ENCODE data around the gene ITPR3. TPM values are rescaled to one million over a fixed set of nuclear protein-coding genes. Genes with fewer than 3 reads are reported as not detected.
"Not testable (repeated sequence)": the region's sequence is repeated elsewhere in the genome, so short reads cannot be mapped to it uniquely, and the experiment has no call there.

The ITPR3 gene
- total RNA-seq, 1 donor from 2014 or later, result 18.7 TPM

- no peak for DNase-seq
Measured at GRCh38 chr6:33613795-33614168, 7.3 kb upstream of the ITPR3 start.

DNA sequence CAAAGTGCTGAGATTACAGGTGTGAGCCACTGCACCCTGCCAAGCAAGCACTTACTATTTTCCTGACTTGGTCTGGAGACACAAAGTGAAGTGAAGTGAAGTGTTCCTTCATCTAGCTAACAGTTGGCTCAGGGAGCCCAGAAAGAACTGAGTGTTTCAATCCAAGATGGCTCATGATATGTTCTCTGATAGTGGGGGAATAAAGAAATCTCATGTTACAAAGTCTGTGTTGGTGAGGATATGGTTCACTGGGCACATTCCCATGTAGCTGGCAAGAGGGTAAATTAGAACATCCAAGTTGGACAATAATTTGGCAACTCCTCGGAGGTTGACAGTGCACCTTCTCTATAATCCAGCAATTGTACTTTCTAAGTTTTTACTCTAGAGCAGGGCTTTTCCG lies 5.0 kb upstream of the ITPR3 start:
- no peak for DNase-seq

DNA sequence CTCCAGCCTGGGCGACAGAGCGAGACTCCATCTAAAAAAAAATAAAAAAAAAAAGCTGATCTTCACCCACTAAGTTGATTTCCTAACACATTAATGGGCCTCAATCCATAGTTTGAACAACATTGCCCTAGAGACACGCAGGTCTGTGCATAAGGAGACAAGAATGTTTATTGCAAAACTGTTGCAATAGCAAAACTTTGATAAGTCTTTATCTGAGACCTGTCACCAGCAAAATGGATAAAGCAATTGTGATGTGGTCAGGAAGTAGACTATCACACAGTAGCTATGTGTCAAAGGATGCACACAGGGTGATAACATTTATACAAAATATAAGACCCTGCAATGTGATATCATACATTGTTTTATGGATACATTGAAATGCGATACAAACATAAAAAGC lies 4.2 kb upstream of the ITPR3 start:
- DNase-seq, result no peak

- DNase-seq, result no peak
Measured at GRCh38 chr6:33619166-33619840, 1.8 kb upstream of the ITPR3 start.

- DNase-seq, result peak; percentile 76
Measured at GRCh38 chr6:33620158-33620855, 815 bp upstream of the ITPR3 start.

DNA sequence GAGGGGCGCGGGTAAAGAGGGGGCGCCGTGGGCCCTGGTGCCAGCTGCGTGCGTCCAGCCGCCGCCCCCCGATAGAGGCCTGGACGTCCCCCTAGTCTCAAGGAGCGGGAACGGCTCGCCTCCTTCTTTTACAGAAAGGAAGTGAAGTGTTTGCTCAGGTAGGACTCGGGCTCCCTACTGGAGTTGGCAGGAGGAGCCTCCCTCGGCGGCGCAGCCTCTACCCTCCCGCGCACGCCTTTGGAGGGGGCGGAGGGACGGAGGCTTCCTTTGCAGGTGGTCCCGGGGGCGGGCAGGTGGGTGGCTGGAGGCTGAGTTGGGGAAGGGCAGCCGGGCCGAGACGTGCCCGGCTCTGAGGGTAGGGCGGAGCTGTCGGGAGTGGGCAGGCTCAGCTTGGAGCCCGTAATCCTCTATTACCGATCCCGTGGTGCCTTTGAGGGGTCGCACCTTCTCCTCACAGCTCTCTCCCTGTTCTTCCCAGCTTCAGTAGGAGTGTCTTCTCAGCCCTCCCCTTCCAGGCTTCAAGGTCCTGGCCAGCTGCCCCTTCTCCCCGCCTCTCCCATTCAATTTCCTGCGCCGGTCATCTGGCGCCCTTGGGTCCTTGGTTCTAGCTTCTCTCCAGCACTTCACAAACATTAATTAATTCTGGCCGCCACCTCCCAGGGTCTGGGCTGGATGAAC lies 728 bp downstream of the ITPR3 start:
- no peak for DNase-seq

DNA sequence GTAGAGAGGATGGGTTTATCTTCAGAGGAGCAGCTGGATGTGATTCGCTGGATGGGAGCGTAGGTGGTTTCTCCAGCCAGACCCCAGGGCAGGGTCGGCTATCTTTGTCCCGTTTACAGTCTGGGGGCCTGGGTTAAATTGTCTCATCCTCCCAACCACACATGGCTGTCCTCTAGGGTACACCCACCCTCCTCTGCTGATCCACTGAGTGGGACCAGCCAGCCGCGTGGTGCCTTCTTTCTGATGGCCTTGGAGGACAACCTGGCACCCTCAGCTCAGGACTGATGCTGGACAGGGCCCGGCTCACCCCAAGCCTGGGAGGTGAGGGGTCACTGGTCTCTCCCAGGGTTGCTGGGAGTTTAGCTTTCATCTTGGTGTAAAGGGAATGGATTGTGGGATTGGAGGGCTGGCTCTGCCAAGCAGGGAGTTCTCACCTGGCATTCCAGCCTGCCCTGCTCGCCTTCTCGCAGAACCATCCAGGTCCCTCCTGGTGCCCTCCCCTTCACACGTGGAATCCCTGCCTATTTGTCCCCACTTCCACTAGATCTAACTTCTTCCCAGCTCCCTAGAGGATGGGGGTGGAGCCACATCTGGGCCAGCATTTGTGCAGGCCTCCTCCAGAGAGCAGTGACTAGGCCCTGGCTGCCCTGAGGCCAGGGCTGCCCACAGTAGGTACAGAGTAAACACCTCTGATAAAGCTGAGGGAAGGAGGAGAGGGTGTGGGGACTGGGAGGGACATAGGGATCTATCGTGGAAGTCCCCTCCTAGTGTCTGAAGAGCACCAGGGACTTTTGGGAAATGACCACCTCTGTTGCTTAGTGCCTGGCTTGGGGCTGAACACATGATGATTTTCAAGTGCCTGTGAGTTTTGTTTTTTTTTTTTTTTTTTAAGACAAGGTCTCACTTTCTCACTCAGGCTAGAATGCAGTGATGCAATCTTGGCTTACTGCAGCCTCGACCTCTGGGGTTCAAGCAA lies 1.6 kb downstream of the ITPR3 start:
- DNase-seq, result no peak

DNA sequence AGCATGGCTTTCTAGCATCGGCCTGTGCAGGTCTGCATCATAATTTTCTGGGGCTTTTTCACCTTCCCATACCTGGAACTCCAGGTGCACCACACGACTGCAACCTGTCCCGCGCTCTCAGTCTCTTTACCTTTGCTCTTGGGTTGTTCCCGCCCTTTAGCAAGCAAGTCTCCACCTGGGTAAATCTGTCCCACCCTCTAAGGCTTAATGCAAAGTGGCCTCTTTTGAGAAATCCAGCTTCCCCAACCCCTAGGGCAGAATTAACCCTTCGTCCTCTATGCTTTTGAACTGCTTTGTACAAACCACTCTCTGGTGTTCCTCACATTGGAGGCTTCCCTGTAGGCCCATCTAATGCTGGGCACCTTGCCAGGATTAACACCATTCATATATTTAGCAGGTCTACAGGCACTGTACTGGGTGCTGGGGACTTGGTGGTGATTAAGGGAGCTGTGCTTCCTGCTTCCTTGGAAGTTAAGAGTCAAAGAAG lies 2.8 kb downstream of the ITPR3 start:
- no peak for DNase-seq

GRCh38 chr6:33624856-33625255 lies 3.7 kb downstream of the ITPR3 start:
- no peak for DNase-seq

- DNase-seq, result no peak
Measured at GRCh38 chr6:33627876-33628275, 6.8 kb downstream of the ITPR3 start.

DNA sequence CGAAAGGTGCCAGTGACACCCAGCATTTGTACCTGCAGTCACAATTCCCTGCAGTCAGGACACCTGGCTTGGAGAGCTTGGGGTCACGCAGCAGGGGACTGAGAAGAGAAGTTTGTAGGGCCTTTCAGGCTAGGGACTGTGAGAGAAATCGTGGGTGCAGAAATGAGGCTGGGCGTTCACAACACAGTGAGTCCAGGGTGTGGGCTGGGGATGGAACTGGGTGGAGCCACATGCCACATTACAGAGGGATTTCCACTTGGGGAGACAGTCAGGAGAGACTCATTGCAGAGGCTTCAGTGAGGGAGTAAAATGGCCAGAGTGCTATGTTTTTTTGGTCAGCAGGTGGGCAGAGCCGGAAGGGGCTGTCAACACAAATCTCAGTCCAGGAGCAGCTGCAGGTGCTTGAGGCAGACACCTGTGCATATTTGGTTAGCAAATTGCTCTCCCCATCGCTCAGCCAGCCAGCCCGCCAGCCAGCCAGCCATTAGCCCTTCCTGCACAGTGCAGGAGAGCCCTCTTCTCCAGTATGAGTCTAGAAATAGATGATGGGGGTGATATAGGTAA lies 7.4 kb downstream of the ITPR3 start:
- DNase-seq, result no peak

- no peak for DNase-seq
Measured at GRCh38 chr6:33630014-33630413, 8.9 kb downstream of the ITPR3 start.

GRCh38 chr6:33631521-33631920 lies 10.4 kb downstream of the ITPR3 start:
- DNase-seq, result not testable (repeated sequence)

- DNase-seq, result no peak
Measured at GRCh38 chr6:33631971-33632557, 10.9 kb downstream of the ITPR3 start.

- DNase-seq, result no peak
Measured at GRCh38 chr6:33632558-33633039, 11.5 kb downstream of the ITPR3 start.

DNA sequence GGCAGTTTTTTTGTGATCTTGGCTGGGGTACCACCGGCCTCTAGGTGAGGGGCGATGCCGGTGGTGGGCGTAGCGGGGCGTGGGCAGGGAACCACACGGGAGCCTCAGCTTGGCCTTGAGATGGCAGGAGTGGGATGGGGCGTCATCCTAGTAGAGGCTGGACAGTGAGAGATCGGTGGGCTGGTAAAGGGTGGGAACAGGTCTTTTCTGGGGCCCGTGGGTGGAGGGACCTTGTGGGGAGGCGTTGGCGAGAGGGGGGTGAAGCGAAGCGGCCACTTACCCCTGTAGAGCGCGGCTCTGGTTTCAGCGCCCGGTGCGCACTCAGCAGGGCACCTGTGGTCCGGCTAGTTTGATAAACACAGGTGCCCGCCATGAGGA lies 12.0 kb downstream of the ITPR3 start:
- DNase-seq, result no peak

GRCh38 chr6:33633462-33634158 lies 12.5 kb downstream of the ITPR3 start:
- DNase-seq, result no peak

- no peak for DNase-seq
Measured at GRCh38 chr6:33634161-33634727, 13.1 kb downstream of the ITPR3 start.

GRCh38 chr6:33634946-33635345 lies 13.8 kb downstream of the ITPR3 start:
- no peak for DNase-seq

DNA sequence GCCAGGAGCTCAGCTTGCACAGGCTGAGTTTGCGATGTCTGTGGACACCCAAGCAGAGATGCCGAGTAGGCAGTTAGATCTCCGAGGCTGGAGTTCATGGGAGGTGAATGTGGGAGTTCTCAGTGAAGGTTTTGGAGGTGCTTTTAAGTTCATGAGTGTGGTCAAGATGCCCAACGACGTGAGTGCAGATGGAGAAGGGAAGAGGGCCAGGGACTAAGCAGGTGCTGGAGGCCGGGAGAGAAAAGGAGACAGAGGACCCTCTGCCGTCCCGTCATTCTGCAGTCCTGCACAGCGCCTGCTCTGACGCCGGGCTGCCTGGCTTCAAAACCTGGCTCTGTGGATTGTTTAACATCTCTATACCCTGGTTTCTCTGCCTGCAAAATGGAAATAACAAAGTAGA lies 15.5 kb downstream of the ITPR3 start:
- no peak for DNase-seq
